CD4-positive, alpha-beta T cell (primary cell): ENCODE data around the gene ALG9. TPM values are rescaled to one million over a fixed set of nuclear protein-coding genes. Genes with fewer than 3 reads are reported as not detected.

ENCODE experiments used
- ATAC-seq: fragments of 200-7000 bp; cut with Tn5 transposase; one replicate; pipeline ENCODE4 v1.10.0; 2022; ENCODE audit warnings: mild to moderate bottlenecking; ENCODE audit not compliant: poor library complexity
- CTCF ChIA-PET: fragments of 350-600 bp; sonication (Branson Sonifier 250); formaldehyde crosslinking; loops from one replicate; lab custom pipeline; 2021; ENCODE audit warnings: antibody characterized with exemption, inconsistent platforms; lab: Charles Lee
- POLR2A ChIA-PET: fragments of 350-600 bp; sonication (Branson Sonifier 250); formaldehyde crosslinking; loops from one replicate; lab custom pipeline; 2021; ENCODE audit warnings: antibody characterized with exemption, inconsistent platforms; lab: Charles Lee
- DNase-seq, 14 experiments: peaks; one replicate each; pipeline ENCODE4 v3.0.0-alpha.2; 2013 to 2020; ENCODE audit warnings: mixed read lengths in 2 of 14
- H3K27ac ChIP-seq, 2 donors: one replicate each; pipeline versions ENCODE4 v1.5.1 to v1.7.0; 2013; ENCODE audit warnings: low read length in 2 of 2, low read depth in 1 of 2, mild to moderate bottlenecking in 1 of 2
- H3K27me3 ChIP-seq, 2 experiments: 1 replicate in 1 of 2; 2 replicates in 1 of 2; pipeline versions ENCODE4 v1.6.1 to v1.7.0; 2013; ENCODE audit warnings: low read length in 2 of 2, control low read depth in 1 of 2, mild to moderate bottlenecking in 1 of 2, moderate library complexity in 1 of 2; ENCODE audit not compliant: insufficient read depth in 2 of 2, control insufficient read depth in 1 of 2
- H3K36me3 ChIP-seq: one replicate; pipeline ENCODE4 v1.6.1; 2013; ENCODE audit warnings: low read length, control low read depth; ENCODE audit not compliant: insufficient read depth
- H3K4me1 ChIP-seq: one replicate; pipeline ENCODE4 v1.6.1; 2013; ENCODE audit warnings: low read length, control low read depth; ENCODE audit not compliant: insufficient read depth
- H3K4me3 ChIP-seq: one replicate; pipeline ENCODE4 v1.5.1; 2013; ENCODE audit warnings: mild to moderate bottlenecking, low read length, moderate library complexity
- H3K9me3 ChIP-seq, 2 experiments: 1 replicate in 1 of 2; 2 replicates in 1 of 2; pipeline versions ENCODE4 v1.6.1 to v1.7.0; 2013; ENCODE audit warnings: low read length in 2 of 2, mild to moderate bottlenecking in 2 of 2, control low read depth in 1 of 2, moderate library complexity in 1 of 2; ENCODE audit not compliant: control insufficient read depth in 1 of 2, insufficient read depth in 1 of 2
- H3K27ac Mint-ChIP-seq: one replicate; pipeline ENCODE4 v1.8.0; 2020; ENCODE audit warnings: mixed read lengths
- H3K27me3 Mint-ChIP-seq: one replicate; pipeline ENCODE4 v1.8.0; 2021; ENCODE audit warnings: mixed read lengths
- H3K36me3 Mint-ChIP-seq: one replicate; pipeline ENCODE4 v1.8.0; 2021; ENCODE audit warnings: low read depth, mixed read lengths
- H3K4me1 Mint-ChIP-seq: one replicate; pipeline ENCODE4 v1.8.0; 2021; ENCODE audit warnings: low read depth, mixed read lengths
- H3K4me3 Mint-ChIP-seq: one replicate; pipeline ENCODE4 v1.8.0; 2020; ENCODE audit warnings: mild to moderate bottlenecking, mixed read lengths
- H3K9me3 Mint-ChIP-seq: one replicate; pipeline ENCODE4 v1.8.0; 2020; ENCODE audit warnings: mixed read lengths
- intact Hi-C, 2 experiments: fragments of 100-400 bp; cut with DNase I in 1 of 2; cut with micrococcal nuclease in 1 of 2; formaldehyde crosslinking; loops; one replicate each; pipeline versions ENCODE4 v1.15.1 to v1.9.0; 2023 to 2025; cut with DNase I, micrococcal nuclease
- total RNA-seq, 174 experiments: library from RNA in 2 of 174; stranded (reverse) in 2 of 174; gene quantifications; one replicate each; pipeline ENCODE4 v1.2.3 and lab custom pipeline; 2021 to 2026
- TF ChIP-seq, protein P1 (sequence below): fragments of 200-600 bp; IDR thresholded peaks from one replicate; pipeline ENCODE4 v1.8.0; 2022; ENCODE audit warnings: antibody characterized with exemption, mild to moderate bottlenecking

The ALG9 gene
- total RNA-seq, 2 experiments from 2014 or later: 31.1 to 33.4 TPM

- peak; percentile 4 for ATAC-seq
- ChIA-PET POLR2A (interaction anchor here (0.7 to 4.3 kb wide), 3 partner anchors 8 to 106 kb away, joined by 3 to 44 read pairs (median 20); partner anchors contain the start of gene ALG9), CTCF (interaction anchor here (0.9 to 1.5 kb wide), 3 partner anchors 48 to 52 kb away, joined by 3 to 6 read pairs (median 3); no protein-coding TSS in a partner anchor)
- H3K4me3 Mint-ChIP-seq: peak overlapping the region; percentile 92
- intact Hi-C loops: loop anchor here (1.0 to 5.0 kb wide), 9 partner anchors 8 to 338 kb away; partner anchors contain the start of genes NKAPD1 (in 2 of the 2), PIH1D2 (in 2 of the 2), ALG9 (in 1 of the 2) and DLAT (in 1 of the 2)
- peak overlapping the region; percentile 94 for H3K27ac Mint-ChIP-seq
- peak overlapping the region; percentile 76 for H3K4me3 ChIP-seq
- peaks cover 14% of the 10 kb centered on the region for H3K36me3 ChIP-seq
- no peaks in the 10 kb centered on the region for H3K9me3 Mint-ChIP-seq
- H3K4me1 Mint-ChIP-seq: peaks cover 18% of the 10 kb centered on the region
- no peaks in the 10 kb centered on the region for H3K27me3 Mint-ChIP-seq
- no peaks in the 10 kb centered on the region for H3K27me3 ChIP-seq
- H3K36me3 Mint-ChIP-seq: peaks cover 36% of the 10 kb centered on the region
- TF ChIP-seq, protein P1, sequence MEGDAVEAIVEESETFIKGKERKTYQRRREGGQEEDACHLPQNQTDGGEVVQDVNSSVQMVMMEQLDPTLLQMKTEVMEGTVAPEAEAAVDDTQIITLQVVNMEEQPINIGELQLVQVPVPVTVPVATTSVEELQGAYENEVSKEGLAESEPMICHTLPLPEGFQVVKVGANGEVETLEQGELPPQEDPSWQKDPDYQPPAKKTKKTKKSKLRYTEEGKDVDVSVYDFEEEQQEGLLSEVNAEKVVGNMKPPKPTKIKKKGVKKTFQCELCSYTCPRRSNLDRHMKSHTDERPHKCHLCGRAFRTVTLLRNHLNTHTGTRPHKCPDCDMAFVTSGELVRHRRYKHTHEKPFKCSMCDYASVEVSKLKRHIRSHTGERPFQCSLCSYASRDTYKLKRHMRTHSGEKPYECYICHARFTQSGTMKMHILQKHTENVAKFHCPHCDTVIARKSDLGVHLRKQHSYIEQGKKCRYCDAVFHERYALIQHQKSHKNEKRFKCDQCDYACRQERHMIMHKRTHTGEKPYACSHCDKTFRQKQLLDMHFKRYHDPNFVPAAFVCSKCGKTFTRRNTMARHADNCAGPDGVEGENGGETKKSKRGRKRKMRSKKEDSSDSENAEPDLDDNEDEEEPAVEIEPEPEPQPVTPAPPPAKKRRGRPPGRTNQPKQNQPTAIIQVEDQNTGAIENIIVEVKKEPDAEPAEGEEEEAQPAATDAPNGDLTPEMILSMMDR: no peak
- H3K9me3 ChIP-seq: no peaks in the 10 kb centered on the region
- H3K27ac ChIP-seq: peak overlapping the region; percentile 97 to 99
- DNase-seq: no peak
- H3K4me1 ChIP-seq: peaks cover 14% of the 10 kb centered on the region
Measured at GRCh38 chr11:111879637-111879960, 8.2 kb upstream of the ALG9 start.

GRCh38 chr11:111878849-111879636, 7.7 kb upstream of the ALG9 start, which contains the start of the genes CFAP68 and FDXACB1:
TSS of gene CFAP68 (plus strand) at chr11:111879541. CDS start at chr11:111879561, 20 bp downstream.
TSS of gene FDXACB1 (minus strand) at chr11:111879165. CDS start at chr11:111879132, 33 bp downstream.
- Mint-ChIP-seq H3K27ac (peak within 1 kb of the TSS; percentile 94), H3K4me1 (peaks cover 18% of the 10 kb centered on the region), H3K4me3 (peak within 1 kb of the TSS; percentile 92), H3K27me3 (no peaks in the 10 kb centered on the region), H3K9me3 (no peaks in the 10 kb centered on the region), H3K36me3 (peaks cover 36% of the 10 kb centered on the region)
- no peaks in the 10 kb centered on the region for H3K9me3 ChIP-seq
- CTCF ChIA-PET: interaction anchor here (0.9 to 2.1 kb wide), 7 partner anchors 9 to 275 kb away, joined by 3 to 6 read pairs (median 3); no protein-coding TSS in a partner anchor
- no peaks in the 10 kb centered on the region for H3K27me3 ChIP-seq
- H3K36me3 ChIP-seq: peaks cover 14% of the 10 kb centered on the region
- ATAC-seq (peak; percentile 88), DNase-seq (peak; percentile 89 to 99 (median 93))
- H3K4me3 ChIP-seq: peak within 1 kb of the TSS; percentile 76
- peaks cover 14% of the 10 kb centered on the region for H3K4me1 ChIP-seq
- POLR2A ChIA-PET: interaction anchor here (4.3 kb wide), 1 partner anchor 48 kb away, joined by 44 read pairs; no protein-coding TSS in a partner anchor
- TF ChIP-seq, protein P1: peak; percentile 98
- peak within 1 kb of the TSS; percentile 97 to 99 for H3K27ac ChIP-seq
- intact Hi-C loops: loop anchor here (1.0 to 5.0 kb wide), 9 partner anchors 8 to 338 kb away; partner anchors contain the start of genes NKAPD1 (in 2 of the 2), PIH1D2 (in 2 of the 2), ALG9 (in 1 of the 2) and DLAT (in 1 of the 2)

DNA sequence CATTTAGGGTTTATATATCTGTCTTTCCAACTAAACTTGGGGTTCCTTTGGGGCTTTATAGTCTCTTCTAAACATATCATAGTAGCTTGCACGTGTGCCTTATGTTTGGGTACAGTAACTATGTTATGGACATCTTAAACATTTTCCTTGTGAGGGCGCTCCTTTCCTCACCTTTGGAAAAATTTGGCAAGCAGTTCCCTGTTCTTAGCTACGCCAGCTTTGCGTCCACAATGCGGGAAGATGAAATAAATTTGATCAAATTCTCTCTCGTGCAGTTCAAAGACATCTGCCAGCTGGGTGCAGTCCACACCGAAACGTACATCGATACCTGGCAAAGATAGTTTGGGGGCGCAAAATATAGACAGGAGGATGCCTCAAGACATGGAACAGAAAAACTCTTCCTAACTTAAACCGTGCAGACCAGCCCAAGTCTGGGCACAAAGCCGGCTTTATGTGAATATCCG, 7.0 kb upstream of the ALG9 start:
- peak overlapping the region; percentile 97 to 99 for H3K27ac ChIP-seq
- no peaks in the 10 kb centered on the region for H3K27me3 Mint-ChIP-seq
- TF ChIP-seq, protein P1: no peak
- intact Hi-C loops: loop anchor here (2.0 to 5.0 kb wide), 6 partner anchors 102 to 339 kb away; partner anchors contain the start of genes NKAPD1 (in 2 of the 2), PIH1D2 (in 2 of the 2) and DLAT (in 1 of the 2)
- H3K9me3 Mint-ChIP-seq: no peaks in the 10 kb centered on the region
- H3K9me3 ChIP-seq: no peaks in the 10 kb centered on the region
- peaks cover 18% of the 10 kb centered on the region for H3K4me1 Mint-ChIP-seq
- peaks cover 14% of the 10 kb centered on the region for H3K36me3 ChIP-seq
- no peak for ATAC-seq
- H3K36me3 Mint-ChIP-seq: peaks cover 32% of the 10 kb centered on the region
- H3K27ac Mint-ChIP-seq: peak overlapping the region; percentile 94
- ChIA-PET POLR2A (interaction anchor here (4.3 kb wide), 1 partner anchor 48 kb away, joined by 44 read pairs; no protein-coding TSS in a partner anchor), CTCF (interaction anchor here (0.9 to 2.1 kb wide), 6 partner anchors 9 to 274 kb away, joined by 3 to 6 read pairs (median 3); no protein-coding TSS in a partner anchor)
- H3K4me3 Mint-ChIP-seq: peak overlapping the region; percentile 92
- no peak for DNase-seq
- H3K27me3 ChIP-seq: no peaks in the 10 kb centered on the region
- H3K4me1 ChIP-seq: peaks cover 14% of the 10 kb centered on the region
- peak overlapping the region; percentile 76 for H3K4me3 ChIP-seq
